ENCODE results near the gene CLEC2D.

The CLEC2D gene

GRCh38 chr12:9651265-9651729 is 18.2 kb upstream of the CLEC2D start:
- no peak overlapping the region for H3K4me3 ChIP-seq (ENCODE audit: control insufficient read depth, low read depth, low read length)
- DNase-seq (ENCODE audit: low read depth) = peak; percentile 62
- TF ChIP-seq CTCF (IDR thresholded peaks at IDR 0.05; ENCODE audit: control insufficient read depth, insufficient read depth, low read depth, low read length, missing control alignments) = no peak

GRCh38 chr12:9660046-9660445 is 9.5 kb upstream of the CLEC2D start:
- no peak overlapping the region for H3K4me3 ChIP-seq (ENCODE audit: control insufficient read depth, low read depth, low read length)
- DNase-seq (ENCODE audit: low read depth) = no peak
- TF ChIP-seq CTCF (IDR thresholded peaks at IDR 0.05; ENCODE audit: control insufficient read depth, insufficient read depth, low read depth, low read length, missing control alignments) = no peak

- no peak overlapping the region for H3K4me3 ChIP-seq (ENCODE audit: control insufficient read depth, low read depth, low read length)
- no peak for TF ChIP-seq CTCF (IDR thresholded peaks at IDR 0.05; ENCODE audit: control insufficient read depth, insufficient read depth, low read depth, low read length, missing control alignments)
- DNase-seq (ENCODE audit: low read depth) = no peak
Observed at GRCh38 chr12:9661720-9662119, 7.8 kb upstream of the CLEC2D start.

- no peak for TF ChIP-seq CTCF (IDR thresholded peaks at IDR 0.05; ENCODE audit: control insufficient read depth, insufficient read depth, low read depth, low read length, missing control alignments)
- H3K4me3 ChIP-seq (ENCODE audit: control insufficient read depth, low read depth, low read length) = no peak overlapping the region
- no peak for DNase-seq (ENCODE audit: low read depth)
Observed at GRCh38 chr12:9662488-9662887, 7.0 kb upstream of the CLEC2D start.

GRCh38 chr12:9667403-9668160 is 1.9 kb upstream of the CLEC2D start:
- no peak for TF ChIP-seq CTCF (IDR thresholded peaks at IDR 0.05; ENCODE audit: control insufficient read depth, insufficient read depth, low read depth, low read length, missing control alignments)
- no peak for DNase-seq (ENCODE audit: low read depth)
- H3K4me3 ChIP-seq (ENCODE audit: control insufficient read depth, low read depth, low read length) = no peak overlapping the region

- no peak overlapping the region for H3K4me3 ChIP-seq (ENCODE audit: control insufficient read depth, low read depth, low read length)
- no peak for DNase-seq (ENCODE audit: low read depth)
- no peak for TF ChIP-seq CTCF (IDR thresholded peaks at IDR 0.05; ENCODE audit: control insufficient read depth, insufficient read depth, low read depth, low read length, missing control alignments)
Observed at GRCh38 chr12:9668161-9669018, 1.1 kb upstream of the CLEC2D start.

All from AG09309 (cell line).